Upper lobe of left lung (tissue), 4 donors: ENCODE data around the gene SLC26A11.
A peak's percentile ranks its signal among the peaks of the same experiment; 100 is the strongest.

Experiments used
- CTCF ChIP-seq, 6 experiments: fragments of 450-650 bp in 4 of 6; fragments of 200-600 bp in 2 of 6; sonication (generic) in 2 of 6; IDR thresholded peaks; one replicate each; pipeline ENCODE4 v1.5.1; 2016 to 2019; ENCODE audit warnings: antibody characterized with exemption in 6 of 6
- EP300 ChIP-seq, 4 donors: sonication (generic); formaldehyde crosslinking; IDR thresholded peaks; one replicate each; pipeline ENCODE4 v1.5.1; 2017; ENCODE audit warnings: antibody characterized with exemption in 4 of 4, control low read depth in 2 of 4
- POLR2A ChIP-seq, 4 donors: fragments of 450-650 bp; IDR thresholded peaks; one replicate each; pipeline ENCODE4 v1.5.1; 2016 to 2017; ENCODE audit warnings: antibody characterized with exemption in 4 of 4, mild to moderate bottlenecking in 2 of 4
- POLR2AphosphoS5 ChIP-seq, 2 donors: sonication (generic); formaldehyde crosslinking; IDR thresholded peaks; one replicate each; pipeline ENCODE4 v1.5.1; 2017; ENCODE audit warnings: antibody characterized with exemption in 2 of 2

DNA sequence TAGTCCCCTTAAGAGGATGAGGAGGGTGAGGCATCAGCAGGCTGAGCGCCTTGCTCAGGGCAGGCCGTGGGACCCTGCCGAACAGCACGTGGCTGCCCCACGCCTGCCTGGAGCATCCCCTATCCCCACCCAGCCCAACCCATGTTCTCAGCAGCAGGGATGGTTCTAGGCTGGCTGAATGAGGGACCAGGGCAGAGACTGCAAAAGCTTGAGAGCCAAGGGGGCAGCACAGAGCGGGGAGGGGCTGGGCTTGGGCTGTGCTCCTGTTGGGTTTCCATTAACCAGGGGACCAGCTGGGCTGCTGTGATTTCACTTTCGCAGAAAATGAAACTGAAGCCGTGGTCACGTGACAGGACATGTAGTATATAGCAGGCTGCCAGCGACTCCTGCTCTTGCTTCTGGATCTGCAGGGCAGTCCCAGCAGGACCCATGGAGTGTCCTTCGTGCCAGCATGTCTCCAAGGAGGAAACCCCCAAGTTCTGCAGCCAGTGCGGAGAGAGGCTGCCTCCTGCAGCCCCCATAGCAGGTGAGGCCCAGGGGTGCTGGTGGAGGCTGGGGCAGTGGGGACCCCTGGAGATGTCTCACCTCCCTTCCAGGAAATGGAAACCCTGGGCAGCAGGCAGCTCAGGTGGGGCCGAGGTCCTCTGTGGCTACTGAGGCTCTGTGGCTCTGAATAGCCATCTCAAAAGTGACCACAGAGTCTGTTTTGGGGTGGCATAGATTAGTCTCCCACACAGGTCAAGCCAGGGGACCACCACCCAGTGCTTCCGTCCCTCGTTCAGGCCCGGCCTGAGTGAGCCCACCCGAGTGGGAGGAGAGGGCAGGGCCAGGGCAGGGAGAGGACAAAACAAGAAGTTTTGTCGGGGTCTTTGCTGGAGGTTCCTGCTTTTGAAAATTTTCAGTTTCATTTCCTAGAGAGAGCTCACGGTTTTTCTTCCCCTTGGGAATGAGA lies 43.3 kb downstream of the SLC26A11 start:
- TF ChIP-seq POLR2A (IDR thresholded peaks at IDR 0.05) (peak in 1 of 4 donors; percentile 74), CTCF (IDR thresholded peaks at IDR 0.05) (peak in 2 of 6 experiments; percentile 28 to 32), EP300 (IDR thresholded peaks at IDR 0.05) (peak in 1 of 4 donors; percentile 38), POLR2AphosphoS5 (IDR thresholded peaks at IDR 0.05) (peak; percentile 84)
